Sigmoid colon (tissue), 4 donors: ENCODE results near the gene SFTPB.

Experiments
- POLR2AphosphoS5 ChIP-seq, 4 donors: sonication (generic); formaldehyde crosslinking; IDR thresholded peaks; one replicate each; pipeline ENCODE4 v1.6.1; 2017; ENCODE audit warnings: antibody characterized with exemption in 4 of 4
- TF ChIP-seq, protein P1 (sequence below), 4 experiments: fragments of 450-650 bp in 3 of 4; fragments of 200-600 bp in 1 of 4; IDR thresholded peaks; one replicate each; pipeline ENCODE4 v1.5.1; 2016 to 2019; ENCODE audit warnings: antibody characterized with exemption in 4 of 4, mild to moderate bottlenecking in 3 of 4, moderate library complexity in 2 of 4

DNA sequence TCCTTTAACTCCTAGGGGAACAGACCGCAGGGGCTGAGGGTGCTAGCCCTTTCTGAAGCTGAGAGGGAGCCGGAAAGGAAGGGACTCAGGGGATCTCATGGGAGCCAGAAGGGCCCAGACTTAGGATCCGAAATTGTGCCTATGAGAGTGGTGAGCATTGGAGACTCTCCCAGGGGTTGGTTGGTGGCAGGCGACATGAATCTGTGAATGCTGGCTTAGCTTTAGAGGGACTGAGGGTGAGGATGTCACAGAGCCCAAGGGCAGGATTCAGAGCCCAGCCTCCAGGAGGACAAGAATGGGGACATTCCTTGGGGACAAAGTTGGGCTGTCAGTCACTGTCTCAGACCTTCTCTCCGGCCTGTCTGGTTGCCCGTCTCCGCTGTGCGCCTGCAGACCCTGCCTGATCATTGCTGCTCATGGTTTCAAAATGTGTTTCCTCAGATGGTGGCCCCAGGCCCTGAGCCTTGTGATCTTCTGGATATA is 43.6 kb upstream of the SFTPB start:
- TF ChIP-seq, protein P1, sequence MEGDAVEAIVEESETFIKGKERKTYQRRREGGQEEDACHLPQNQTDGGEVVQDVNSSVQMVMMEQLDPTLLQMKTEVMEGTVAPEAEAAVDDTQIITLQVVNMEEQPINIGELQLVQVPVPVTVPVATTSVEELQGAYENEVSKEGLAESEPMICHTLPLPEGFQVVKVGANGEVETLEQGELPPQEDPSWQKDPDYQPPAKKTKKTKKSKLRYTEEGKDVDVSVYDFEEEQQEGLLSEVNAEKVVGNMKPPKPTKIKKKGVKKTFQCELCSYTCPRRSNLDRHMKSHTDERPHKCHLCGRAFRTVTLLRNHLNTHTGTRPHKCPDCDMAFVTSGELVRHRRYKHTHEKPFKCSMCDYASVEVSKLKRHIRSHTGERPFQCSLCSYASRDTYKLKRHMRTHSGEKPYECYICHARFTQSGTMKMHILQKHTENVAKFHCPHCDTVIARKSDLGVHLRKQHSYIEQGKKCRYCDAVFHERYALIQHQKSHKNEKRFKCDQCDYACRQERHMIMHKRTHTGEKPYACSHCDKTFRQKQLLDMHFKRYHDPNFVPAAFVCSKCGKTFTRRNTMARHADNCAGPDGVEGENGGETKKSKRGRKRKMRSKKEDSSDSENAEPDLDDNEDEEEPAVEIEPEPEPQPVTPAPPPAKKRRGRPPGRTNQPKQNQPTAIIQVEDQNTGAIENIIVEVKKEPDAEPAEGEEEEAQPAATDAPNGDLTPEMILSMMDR (IDR thresholded peaks at IDR 0.05): no peak
- TF ChIP-seq POLR2AphosphoS5 (IDR thresholded peaks at IDR 0.05): no peak
